ENCODE data around the gene PIEZO2.

DNA sequence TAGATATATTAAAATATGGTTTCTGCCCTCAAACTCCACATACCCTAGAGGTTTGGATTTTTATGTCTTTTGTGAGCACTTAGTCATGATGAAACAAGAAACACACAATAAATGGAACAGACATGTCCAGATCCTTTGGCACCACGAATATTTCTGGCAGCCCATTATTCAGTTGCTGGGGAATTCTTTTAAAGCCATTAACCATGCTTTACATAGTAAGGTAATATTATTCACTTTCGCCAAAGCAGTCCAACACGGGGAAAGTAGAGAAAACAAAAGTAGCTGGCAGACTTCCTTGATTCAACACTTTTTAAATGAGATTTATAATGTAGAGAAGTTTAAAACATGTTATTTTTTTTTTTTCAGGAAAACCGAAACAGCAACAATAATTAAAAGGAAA is 235.4 kb downstream of the PIEZO2 start:
- TF ChIP-seq TAF1 (IDR thresholded peaks at IDR 0.05; ENCODE audit: low read depth, low read length) (no peak), POLR2A (IDR thresholded peaks at IDR 0.05; ENCODE audit: low read depth, low read length) (no peak), POLR2AphosphoS5 (IDR thresholded peaks at IDR 0.05; ENCODE audit: low read depth, low read length) (no peak), PAX5 (IDR thresholded peaks at IDR 0.05; ENCODE audit: insufficient read depth, low read length, severe bottlenecking) (no peak), SPI1 (IDR thresholded peaks at IDR 0.05; ENCODE audit: low read depth, low read length) (no peak)

Data from GM12891 (cell line).